Peyer's patch (tissue), 4 donors: Measurements from ENCODE around the gene TCEA2.

Source experiments
- POLR2A ChIP-seq, 2 donors: fragments of 450-650 bp; IDR thresholded peaks; one replicate each; pipeline ENCODE4 v1.5.1; 2017; ENCODE audit warnings: antibody characterized with exemption in 2 of 2, mild to moderate bottlenecking in 2 of 2, moderate library complexity in 2 of 2
- TF ChIP-seq, protein P1 (sequence below), 6 experiments: fragments of 450-650 bp in 4 of 6; fragments of 200-600 bp in 2 of 6; sonication (generic) in 1 of 6; IDR thresholded peaks; one replicate each; pipeline ENCODE4 v1.5.1; 2017 to 2019; ENCODE audit warnings: antibody characterized with exemption in 6 of 6, mild to moderate bottlenecking in 3 of 6, moderate library complexity in 1 of 6

DNA sequence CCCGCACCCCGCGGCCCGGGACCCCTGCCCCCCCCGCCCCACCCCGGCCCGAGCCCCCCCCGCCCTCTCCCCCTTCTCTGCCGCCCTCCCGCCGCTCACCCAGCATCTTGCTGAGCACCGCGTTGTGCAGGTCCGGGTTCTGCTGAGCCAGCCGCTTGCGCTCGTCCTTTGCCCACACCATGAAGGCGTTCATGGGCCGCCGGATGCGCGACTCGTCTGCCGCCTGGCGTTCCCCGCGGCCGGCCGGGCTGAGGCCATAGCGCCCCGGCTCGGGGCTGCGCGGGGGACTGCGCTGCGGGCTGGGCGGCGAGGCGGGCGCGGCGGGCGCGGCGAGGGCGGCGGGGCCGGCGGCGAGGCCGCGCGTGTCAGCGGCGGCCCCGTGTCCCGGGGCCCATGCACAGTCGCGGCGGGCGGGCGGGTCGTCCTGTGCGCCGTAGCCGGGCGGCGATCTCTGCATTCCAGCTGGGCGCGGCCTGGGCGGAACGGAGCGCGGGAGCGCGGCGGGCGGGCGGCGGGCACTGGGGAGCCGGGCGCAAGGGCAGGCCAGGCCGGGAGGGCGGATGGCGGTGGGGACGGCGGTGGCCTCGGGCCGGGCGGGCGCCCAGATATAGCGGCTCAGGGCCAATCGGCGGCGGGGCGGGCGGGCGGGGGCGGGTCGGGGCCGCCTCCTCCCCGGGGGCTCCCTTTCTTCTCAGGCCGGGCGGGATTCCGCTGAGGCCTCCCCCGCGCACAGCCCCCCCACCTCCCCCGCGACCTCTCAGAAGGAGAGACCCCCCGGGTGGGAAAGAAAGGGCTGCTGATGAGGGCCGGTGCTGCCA is 13.7 kb upstream of the TCEA2 start, which contains the start of gene SOX18:
- TF ChIP-seq, protein P1, sequence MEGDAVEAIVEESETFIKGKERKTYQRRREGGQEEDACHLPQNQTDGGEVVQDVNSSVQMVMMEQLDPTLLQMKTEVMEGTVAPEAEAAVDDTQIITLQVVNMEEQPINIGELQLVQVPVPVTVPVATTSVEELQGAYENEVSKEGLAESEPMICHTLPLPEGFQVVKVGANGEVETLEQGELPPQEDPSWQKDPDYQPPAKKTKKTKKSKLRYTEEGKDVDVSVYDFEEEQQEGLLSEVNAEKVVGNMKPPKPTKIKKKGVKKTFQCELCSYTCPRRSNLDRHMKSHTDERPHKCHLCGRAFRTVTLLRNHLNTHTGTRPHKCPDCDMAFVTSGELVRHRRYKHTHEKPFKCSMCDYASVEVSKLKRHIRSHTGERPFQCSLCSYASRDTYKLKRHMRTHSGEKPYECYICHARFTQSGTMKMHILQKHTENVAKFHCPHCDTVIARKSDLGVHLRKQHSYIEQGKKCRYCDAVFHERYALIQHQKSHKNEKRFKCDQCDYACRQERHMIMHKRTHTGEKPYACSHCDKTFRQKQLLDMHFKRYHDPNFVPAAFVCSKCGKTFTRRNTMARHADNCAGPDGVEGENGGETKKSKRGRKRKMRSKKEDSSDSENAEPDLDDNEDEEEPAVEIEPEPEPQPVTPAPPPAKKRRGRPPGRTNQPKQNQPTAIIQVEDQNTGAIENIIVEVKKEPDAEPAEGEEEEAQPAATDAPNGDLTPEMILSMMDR (IDR thresholded peaks at IDR 0.05) = no peak
- TF ChIP-seq POLR2A (IDR thresholded peaks at IDR 0.05) = no peak
